Measurements from ENCODE around the gene SWI5. TPM values are rescaled to one million over a fixed set of nuclear protein-coding genes. Genes with fewer than 3 reads are reported as not detected.

Gene SWI5
- total RNA-seq, 1 donor from 2014 or later = 26.0 TPM

GRCh38 chr9:128296340-128297220 lies 20.5 kb downstream of the SWI5 start:
- Mint-ChIP-seq H3K27ac (no peak overlapping the region), H3K36me3 (peaks cover 3% of the 10 kb centered on the region), H3K27me3 (ENCODE audit: low read depth) (no peaks in the 10 kb centered on the region), H3K9me3 (no peaks in the 10 kb centered on the region), H3K4me1 (peaks cover 7% of the 10 kb centered on the region), H3K4me3 (no peak overlapping the region)
- TF ChIP-seq CTCF (IDR thresholded peaks at IDR 0.05; ENCODE audit: unreplicated experiment) = no peak
- DNase-seq (ENCODE audit: low spot score in 2 of 2, unreplicated experiment in 2 of 2) = no peak

GRCh38 chr9:128297221-128297773 lies 21.2 kb downstream of the SWI5 start:
- H3K27ac Mint-ChIP-seq = no peak overlapping the region
- DNase-seq (ENCODE audit: low spot score in 2 of 2, unreplicated experiment in 2 of 2) = no peak
- H3K4me3 Mint-ChIP-seq = no peak overlapping the region
- peaks cover 7% of the 10 kb centered on the region for H3K4me1 Mint-ChIP-seq
- H3K36me3 Mint-ChIP-seq = peaks cover 3% of the 10 kb centered on the region
- no peaks in the 10 kb centered on the region for H3K9me3 Mint-ChIP-seq
- TF ChIP-seq CTCF (IDR thresholded peaks at IDR 0.05; ENCODE audit: unreplicated experiment) = no peak
- no peaks in the 10 kb centered on the region for H3K27me3 Mint-ChIP-seq (ENCODE audit: low read depth)

GRCh38 chr9:128298535-128299482 lies 22.7 kb downstream of the SWI5 start:
- Mint-ChIP-seq H3K27me3 (ENCODE audit: low read depth) (no peaks in the 10 kb centered on the region), H3K4me3 (no peak overlapping the region), H3K27ac (peak overlapping the region; percentile 47), H3K36me3 (peaks cover 2% of the 10 kb centered on the region), H3K9me3 (no peaks in the 10 kb centered on the region), H3K4me1 (peaks cover 7% of the 10 kb centered on the region)
- no peak for DNase-seq (ENCODE audit: low spot score in 2 of 2, unreplicated experiment in 2 of 2)
- TF ChIP-seq CTCF (IDR thresholded peaks at IDR 0.05; ENCODE audit: unreplicated experiment) = no peak

- Mint-ChIP-seq H3K36me3 (peaks cover 8% of the 10 kb centered on the region), H3K27ac (no peak overlapping the region), H3K27me3 (ENCODE audit: low read depth) (no peaks in the 10 kb centered on the region), H3K4me1 (no peaks in the 10 kb centered on the region), H3K4me3 (no peak overlapping the region), H3K9me3 (no peaks in the 10 kb centered on the region)
- TF ChIP-seq CTCF (IDR thresholded peaks at IDR 0.05; ENCODE audit: unreplicated experiment) = no peak
- DNase-seq (ENCODE audit: low spot score in 2 of 2, unreplicated experiment in 2 of 2) = no peak
Measured at GRCh38 chr9:128304136-128304970, 28.3 kb downstream of the SWI5 start.

GRCh38 chr9:128304971-128305288 lies 28.9 kb downstream of the SWI5 start:
- H3K4me3 Mint-ChIP-seq = no peak overlapping the region
- TF ChIP-seq CTCF (IDR thresholded peaks at IDR 0.05; ENCODE audit: unreplicated experiment) = no peak
- H3K9me3 Mint-ChIP-seq = no peaks in the 10 kb centered on the region
- H3K27me3 Mint-ChIP-seq (ENCODE audit: low read depth) = no peaks in the 10 kb centered on the region
- DNase-seq (ENCODE audit: low spot score in 2 of 2, unreplicated experiment in 2 of 2) = no peak
- H3K4me1 Mint-ChIP-seq = no peaks in the 10 kb centered on the region
- peaks cover 12% of the 10 kb centered on the region for H3K36me3 Mint-ChIP-seq
- H3K27ac Mint-ChIP-seq = no peak overlapping the region
